HT1080 (cell line): ENCODE measurements around the gene REV3L. TPM values are rescaled to one million over a fixed set of nuclear protein-coding genes. Genes with fewer than 3 reads are reported as not detected.
"Not testable (repeated sequence)": the region's sequence is repeated elsewhere in the genome, so short reads cannot be mapped to it uniquely, and the experiment has no call there.

Source experiments
- DNase-seq: peaks from one replicate; pipeline ENCODE4 v3.0.0-alpha.2; 2015; ENCODE audit warnings: low read depth
- total RNA-seq: library from RNA; depleted of rRNA; stranded (reverse); fragments of >200 nt; shearing (Covaris generic); gene quantifications from 2 replicates; pipeline ENCODE4 v1.2.3, GENCODE V29; 2014

REV3L gene
- total RNA-seq, 1 experiment from 2014 or later, result 13.5 TPM

DNA sequence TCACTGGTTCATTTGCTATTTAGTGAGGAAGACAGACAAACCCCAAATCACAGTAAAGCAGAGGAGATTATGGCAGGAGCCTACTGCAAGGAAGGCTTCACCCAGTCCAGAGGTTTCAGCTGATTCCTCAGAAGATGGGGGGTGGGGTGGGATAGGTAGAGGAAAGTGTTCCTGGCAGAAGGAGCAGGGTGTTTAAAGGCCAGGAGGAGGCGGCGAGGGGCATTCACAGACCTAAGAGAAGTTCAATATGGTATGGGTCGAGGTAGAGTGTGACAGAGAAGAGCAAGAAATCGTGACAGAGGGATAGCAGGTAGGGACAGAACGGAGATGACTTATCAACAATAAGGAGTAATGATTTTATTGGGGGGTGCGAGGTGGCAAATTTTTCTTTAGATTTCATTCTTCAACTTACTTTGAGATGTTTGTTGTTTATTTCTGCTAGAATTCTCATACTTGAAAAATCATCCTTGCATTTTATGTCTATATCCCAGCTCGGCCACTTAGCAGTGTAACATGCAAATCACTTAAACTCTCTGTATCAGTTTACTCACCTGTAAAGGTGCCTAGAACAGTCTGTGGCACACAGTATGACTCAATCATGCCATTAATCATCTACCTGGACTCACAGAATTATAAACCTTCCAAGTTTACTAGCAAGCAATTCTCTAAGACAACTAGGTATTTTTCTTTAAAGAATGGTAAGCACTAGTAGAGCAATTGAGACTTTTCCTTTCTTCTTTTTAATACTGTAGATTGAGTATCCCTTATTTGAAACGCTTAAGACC lies 176.7 kb downstream of the REV3L start:
- no peak for DNase-seq

DNA sequence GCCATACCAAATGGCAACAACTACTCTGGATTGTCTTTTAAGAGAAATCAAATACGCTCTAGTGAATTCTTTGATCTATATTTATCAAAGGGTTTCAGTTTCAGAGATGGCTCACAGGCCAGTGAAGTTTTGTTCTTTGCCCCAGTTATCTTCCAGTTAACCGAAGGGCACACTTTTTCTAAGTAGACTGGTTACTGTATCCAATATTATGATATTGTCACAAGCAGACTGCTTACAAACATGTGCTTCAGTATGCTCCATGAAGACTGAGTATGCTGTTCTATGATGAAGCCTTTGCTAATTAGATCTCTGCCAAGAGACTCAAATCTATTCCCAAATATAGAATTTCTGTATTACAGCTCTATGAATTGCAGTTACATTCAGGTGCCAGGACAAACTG lies 181.1 kb downstream of the REV3L start:
- no peak for DNase-seq

DNA sequence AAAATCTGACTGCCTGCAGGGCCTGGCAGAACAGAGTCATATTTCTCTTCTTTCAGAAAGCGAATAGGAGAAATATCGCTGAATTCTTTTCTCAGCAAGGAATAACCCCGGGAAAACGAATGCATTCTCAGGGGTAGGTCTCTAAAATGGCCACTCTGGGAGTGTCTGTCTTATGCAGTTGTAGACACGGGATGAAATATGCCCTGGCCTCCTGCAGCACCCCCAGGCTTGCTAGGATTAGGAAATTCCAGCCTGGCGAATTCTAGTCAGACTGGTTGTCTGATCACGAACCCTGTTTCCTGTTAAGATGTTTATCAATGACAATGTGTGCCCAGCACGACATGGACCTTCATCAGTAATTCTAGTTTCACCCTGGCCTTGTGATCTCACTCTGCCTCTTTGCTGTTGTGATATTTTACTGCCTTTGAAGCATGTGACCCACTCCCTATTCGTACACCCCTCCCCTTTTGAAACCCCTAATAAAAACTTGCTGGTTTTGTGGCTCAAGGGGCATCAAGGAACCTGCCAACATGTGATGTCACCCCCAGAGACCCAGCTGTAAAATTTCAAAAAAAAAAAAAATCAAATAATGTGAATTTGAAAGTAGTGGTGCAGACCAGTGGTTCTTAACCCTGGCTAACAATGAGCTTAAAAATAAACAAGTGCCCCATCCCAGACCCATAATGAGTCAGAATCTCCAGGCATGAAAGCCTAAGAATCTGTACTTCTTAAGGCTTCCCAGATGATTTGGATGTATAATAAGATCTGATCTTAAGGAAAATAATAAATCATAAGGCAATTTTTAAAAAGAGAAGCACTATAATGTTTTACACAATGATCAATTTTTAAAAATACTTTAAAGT lies 181.8 kb downstream of the REV3L start:
- peak; percentile 5 for DNase-seq

DNA sequence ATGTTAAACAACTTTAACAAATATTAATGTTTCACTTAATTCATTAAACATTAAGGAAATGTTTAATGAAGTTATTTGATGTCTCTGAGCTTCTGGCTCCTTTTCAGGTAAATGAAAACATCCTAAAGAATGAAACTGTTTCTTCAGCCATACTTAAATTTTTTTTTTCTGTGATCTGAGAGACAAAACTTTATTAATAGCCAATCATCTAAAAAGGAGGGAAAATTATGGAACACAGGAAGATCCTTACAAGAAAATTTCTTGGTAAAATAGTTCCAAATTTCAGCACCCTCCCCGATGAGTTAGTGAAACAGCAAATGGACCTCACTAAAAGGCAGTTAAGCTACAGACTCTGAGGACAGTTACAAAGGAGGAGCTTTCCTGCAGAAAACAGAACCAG lies 185.2 kb downstream of the REV3L start:
- DNase-seq, result no peak

DNA sequence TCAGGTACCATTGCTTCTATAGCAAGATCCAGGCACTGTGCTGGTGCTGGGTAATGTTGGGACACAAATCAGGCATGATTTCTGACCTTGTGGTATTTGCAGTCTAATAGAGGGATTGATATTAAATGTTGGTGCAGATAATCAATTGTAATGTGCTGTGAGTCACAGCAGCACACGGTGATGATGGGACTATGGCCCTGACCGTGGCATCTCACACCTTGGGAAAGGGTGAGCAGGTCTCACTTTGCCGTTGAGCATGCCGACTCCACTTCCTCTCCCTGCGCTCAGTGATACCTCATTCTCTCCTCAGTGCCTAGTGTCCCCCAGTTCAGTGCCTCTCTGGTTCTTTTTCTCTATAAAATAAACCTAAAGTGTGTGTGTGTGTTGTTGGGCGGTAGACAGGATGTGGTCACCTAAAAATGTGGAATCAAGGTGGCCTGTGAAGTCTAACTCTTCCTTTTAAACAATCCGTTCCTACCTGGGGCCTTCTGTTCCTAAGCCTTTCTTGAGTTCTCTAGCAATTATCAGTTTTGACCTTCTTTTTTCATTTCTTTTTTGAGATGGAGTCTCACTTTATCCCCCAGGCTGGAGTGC lies 188.5 kb downstream of the REV3L start:
- peak; percentile 1 for DNase-seq

DNA sequence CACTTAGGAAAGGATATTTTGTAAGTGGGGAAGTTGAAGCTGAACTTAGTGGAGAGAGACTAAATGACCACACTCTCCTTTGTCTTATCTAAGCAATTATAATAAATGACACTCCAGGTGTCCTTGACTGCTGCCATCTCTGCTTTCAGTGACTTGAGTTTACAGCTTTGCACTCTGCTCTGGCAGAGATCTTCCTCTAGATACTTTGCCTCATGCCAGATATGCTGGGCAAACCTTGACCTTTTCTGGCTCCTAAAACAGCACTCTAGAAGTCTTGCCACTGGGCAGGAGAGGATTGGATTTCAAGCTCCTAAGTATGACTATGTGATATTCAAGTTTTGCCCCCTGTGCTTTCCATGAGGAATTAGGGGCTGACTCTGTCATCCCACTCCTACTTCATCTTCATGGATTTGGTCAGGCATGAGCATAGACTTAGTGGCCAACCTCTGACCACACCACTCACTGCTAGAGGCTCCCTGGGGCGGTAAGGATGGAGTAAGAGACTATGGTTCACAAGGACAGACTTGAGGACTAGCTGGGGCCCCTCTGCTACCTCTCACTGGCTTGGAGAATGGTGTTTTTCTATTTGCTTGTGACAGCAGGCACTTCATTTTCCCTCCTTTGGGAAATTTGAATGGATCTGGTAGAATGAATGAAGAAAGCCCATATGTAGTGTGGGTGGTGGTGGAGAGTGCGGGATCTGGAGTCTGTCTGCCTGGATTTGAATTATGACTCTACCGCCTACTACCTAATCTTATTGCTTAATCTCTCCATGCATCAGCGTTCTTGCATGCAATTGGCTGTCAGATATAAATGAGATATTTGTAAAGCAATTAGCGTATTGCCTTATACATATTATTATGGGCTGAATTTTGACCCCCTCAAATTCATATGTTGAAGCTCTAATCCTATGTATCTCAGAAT lies 191.4 kb downstream of the REV3L start:
- no peak for DNase-seq

DNA sequence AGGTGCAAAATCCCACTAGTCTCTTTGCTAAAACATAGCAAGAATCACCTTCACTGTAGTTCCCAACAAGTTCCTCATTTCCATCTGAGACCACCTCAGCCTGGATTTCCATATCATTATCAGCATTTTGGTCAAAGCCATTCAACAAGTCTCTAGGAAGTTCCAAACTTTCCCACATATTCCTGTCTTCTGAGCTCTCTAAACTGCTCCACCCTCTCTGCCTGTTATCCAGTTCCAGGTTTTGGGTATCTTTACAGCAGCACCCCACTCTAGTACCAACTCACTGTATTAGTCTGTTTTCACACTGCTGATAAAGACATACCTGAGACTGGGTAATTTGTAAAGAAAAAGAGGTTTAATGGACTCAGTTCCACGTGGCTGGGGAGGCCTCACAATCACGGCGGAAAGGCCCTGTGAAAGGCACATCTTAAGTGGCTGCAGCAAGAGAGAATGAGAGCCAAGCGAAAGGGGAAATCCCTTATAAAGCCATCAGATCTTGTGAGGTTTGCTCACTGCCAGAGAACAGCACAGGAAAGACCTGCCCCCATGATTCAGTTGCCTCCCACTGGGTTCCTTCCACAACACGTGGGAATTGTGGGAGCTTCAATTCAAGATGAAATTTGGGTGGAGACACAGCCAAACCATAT lies 192.2 kb downstream of the REV3L start:
- peak; percentile 45 for DNase-seq

DNA sequence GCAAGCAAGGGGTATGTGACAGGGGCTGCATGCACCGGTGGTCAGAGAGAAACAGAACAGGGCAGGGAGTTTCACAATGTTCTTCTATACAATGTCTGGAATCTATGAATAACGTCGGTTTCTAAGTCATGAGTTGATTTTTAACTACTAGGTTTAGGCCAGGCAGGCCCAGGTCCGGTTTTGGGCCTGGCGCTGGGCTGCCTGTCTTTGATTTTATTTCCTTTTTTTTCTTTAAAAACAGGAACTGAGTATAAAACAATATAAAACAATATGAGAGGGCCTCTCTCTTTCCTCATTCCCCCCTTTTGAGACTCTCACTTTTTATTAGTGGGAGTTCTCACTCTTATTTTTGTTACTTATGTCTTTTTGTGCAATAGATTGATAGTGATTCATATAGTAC lies 198.7 kb downstream of the REV3L start:
- DNase-seq, result not testable (repeated sequence)

DNA sequence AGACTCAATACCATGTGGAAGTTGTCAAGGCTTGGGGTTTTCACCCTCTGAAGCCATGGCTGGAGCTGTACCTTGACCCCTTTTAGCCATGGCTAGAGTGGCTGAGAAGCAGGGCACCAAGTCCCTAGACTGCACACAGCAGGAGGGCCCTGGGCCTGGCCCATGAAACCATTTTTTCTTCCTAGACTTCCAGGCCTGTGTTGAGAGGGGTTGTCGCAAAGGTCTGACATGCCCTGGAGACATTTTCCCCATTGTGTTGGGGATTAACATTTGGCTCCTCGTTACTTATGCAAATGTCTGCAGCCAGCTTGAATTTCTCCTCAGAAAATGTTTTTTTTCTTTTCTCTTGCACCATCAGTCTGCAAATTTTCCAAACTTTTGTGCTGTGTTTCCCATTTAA lies 199.3 kb downstream of the REV3L start:
- DNase-seq, result no peak

DNA sequence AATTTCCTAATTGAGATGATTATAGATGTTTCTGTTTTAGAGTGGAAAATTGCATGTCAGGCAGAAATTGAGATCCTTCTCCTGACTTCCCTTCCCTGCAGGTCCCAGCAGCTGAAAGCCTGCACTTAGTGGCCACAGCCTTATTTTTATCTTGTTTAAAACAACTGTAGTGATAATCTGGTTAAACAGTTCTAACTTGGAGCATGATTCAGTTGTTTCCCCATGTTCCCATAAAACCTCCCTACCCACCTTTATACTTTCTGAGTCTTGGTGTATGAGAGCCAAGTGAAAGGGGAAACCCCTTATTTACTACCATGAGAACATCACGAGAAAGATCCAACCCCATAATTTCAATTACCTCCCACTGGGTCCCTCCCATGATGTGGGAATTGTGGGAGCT lies 200.5 kb downstream of the REV3L start:
- no peak for DNase-seq

DNA sequence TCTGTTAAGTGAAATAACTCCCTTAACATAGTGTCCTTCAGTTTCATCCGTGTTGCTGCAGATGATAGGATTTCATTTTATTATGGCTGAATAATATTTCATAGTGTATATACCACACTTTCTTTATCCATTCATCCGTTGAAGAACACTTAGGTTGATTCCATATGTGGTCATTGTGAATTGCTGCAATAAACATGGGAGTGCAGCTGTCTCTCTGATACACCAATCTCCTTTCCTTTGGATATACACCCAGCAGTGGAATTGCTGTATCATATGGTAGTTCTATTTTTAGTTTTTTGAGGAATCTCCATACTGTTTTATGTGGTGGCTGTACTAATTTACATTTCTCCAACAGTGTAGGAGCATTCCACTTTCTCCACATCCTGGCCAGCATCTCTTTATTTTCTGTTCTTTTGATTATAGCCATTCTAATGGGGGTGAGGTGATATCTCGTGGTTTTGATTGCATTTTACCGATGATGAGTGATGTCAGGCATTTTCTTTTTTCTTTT lies 202.5 kb downstream of the REV3L start:
- DNase-seq, result no peak

DNA sequence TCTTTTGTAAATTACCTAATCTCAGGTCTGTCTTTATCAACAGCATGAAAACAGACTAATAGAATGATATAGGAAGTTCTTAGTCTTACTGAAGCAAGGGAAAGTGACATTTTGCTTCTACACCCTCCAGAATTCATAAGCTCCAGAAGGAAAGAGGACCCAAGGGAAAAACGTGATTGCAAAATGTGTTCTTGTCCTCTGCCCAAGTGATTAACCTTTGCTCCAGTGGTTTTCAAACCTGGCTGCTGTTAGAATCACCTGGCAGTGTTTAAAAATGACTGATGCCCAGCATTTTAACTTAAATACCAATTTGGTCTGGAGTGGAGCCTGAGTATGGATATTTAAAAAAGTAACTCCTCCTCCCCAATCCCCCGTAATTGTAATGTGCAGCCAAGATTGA lies 204.3 kb downstream of the REV3L start:
- no peak for DNase-seq

DNA sequence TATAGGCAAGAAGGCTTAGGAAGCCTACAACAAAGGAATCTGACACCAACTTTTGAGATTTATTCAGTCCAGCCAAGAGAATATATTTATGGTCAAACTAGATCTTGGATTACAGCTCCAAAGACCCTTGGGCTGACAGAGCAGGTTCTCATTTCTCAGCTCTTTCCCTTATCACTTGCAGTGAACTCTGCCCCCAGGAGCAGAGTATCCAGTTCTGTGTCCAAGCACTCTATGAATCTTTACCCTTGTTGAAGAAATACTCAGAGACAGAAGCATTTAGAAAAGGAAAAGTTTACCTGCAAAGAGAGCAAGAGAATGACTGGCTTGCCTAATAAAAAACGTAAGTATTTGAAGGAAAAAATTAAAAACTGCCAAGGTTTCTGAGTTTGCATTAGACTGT lies 205.2 kb downstream of the REV3L start:
- no peak for DNase-seq

DNA sequence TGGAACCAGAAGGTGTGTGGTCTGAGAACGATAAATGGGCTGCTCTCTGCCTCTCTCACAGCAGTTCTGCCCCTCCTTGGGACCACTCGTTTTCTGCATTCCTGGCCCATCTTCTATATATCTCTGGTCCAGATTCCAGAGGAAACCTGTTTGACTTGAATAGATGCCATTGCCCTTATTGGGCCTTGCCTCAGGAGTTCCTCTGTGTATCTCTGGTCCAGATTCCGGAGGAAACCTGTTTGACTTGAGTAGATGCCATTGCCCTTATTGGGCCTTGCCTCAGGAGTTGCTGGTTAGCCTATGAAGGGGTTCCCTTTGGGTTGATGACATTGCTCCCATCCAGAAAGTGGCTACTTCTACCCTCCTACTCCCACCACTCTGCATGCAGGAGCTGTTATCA lies 206.3 kb downstream of the REV3L start:
- DNase-seq, result no peak

DNA sequence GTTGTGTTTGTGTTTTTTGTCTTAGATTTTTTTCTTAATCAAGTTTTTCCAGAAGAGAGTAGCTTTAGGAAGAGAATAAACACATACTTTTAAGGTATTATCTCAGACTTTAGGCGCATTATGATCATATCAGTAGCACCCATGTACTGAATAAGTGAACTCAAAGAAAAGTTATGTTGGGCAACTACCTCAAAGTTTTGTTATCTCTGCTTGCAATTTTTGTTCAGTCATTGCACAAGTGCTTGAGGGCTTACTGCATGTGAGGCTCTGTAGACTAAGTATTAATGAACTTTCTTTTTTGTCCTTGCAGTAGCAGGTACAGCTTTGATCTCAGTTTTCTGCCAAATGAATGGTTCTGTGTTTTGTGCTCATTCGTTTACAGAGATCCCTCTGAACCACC lies 206.7 kb downstream of the REV3L start:
- DNase-seq, result no peak

DNA sequence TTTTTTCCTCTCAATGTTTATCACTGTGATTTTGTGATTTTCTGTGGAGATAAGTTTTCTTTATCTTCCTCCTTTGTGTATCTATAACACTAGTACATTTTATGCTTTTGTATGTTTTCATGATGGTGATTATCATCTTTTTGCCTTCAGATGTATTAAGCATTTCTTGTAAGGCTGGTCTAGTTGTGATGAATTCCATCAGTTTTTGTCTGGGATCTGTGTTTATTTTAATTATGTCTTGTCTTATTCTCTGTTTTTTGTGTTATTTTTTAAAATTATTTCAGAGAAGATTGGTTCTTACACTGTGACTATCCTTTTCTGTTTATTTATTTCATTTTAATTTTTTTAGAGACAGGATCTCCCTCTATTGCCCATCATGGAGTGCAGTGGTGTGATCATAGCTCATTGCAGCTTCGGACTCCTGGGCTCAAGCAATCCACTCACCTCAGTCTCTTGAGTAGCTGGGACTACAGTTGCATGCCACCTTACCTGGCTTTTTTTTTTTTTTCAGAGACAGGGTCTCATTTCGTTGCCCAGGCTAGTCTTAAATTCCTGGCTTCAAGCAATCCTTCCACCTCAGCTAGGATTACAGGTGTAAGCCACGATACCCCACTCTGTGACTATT lies 208.3 kb downstream of the REV3L start:
- DNase-seq, result no peak

DNA sequence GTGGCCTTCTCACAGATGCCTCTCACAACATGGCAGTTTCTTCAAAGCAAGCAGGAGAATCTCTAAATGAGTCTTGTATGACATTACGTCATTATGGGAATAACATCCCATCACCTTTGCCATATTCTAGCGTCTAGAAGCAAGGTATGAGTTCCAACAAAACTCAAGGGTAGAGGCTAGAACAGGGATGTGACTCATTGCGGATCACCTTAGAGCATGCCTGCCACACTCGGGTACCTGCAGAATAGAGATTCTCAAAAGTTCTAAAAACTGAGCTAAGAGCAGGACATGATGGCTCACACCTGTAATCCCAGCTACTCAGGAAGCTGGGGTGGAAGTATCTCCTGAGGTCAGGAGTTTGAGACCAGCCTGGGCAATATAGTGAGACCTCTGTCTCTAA lies 212.9 kb downstream of the REV3L start:
- DNase-seq, result no peak

DNA sequence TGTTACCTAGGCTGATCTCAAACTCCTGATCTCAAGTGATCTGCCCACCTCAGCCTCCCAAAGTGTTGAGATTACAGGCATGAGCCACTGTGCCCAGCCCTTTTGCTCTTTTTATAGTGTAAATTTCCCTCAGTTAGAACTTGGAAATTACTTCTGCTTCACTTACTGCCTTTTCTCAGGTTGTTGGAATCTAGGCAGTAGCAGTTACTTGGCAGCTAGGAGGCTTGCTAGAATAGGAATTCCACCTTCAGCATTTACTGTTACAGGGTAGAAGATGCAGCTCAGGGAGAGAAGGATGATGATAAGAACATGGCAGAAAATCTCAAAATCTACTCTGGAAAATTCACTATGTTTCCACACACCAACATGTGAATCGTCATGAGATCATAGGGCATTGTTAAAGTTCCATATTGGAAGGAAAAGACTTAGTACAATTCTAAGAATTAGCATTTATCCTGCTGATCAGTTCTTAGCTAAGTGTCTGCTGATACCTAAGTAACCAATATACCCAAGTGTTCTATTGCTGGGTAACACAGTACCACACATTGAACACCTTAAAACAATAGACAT lies 213.5 kb downstream of the REV3L start:
- no peak for DNase-seq

DNA sequence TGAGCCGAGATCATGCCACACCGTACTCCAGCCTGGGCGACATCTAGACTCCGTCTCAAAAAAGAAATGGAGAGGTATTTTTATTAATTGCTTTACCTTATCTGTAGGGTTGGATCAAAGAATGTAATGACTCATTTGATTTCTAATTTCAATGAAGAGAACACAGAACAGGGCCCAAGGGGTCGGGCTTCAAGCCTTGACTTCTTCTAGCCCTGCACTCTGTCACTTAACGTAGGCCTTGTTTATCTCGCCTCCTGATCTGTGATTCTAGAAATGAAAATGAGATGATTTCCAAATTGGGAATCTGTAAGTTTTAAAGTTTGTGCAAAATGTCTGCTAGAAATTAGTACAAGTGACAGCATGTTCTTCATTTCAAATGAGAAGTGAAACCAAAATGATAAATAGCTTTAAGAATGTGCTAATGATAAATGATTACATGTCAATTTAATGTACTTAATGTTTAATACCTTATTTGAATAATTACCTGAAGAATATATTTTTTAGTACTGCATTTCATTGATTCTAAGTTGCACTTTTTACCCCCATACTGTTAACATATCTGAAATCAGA lies 215.2 kb downstream of the REV3L start:
- no peak for DNase-seq
